T follicular helper cell (primary cell): ENCODE results near the gene PHYH.
"Not testable (repeated sequence)": the region's sequence is repeated elsewhere in the genome, so short reads cannot be mapped to it uniquely, and the experiment has no call there.

Experiments
- DNase-seq: peaks from one replicate; pipeline ENCODE4 v3.0.0-alpha.2; 2020; ENCODE audit warnings: low read depth

PHYH gene

DNA sequence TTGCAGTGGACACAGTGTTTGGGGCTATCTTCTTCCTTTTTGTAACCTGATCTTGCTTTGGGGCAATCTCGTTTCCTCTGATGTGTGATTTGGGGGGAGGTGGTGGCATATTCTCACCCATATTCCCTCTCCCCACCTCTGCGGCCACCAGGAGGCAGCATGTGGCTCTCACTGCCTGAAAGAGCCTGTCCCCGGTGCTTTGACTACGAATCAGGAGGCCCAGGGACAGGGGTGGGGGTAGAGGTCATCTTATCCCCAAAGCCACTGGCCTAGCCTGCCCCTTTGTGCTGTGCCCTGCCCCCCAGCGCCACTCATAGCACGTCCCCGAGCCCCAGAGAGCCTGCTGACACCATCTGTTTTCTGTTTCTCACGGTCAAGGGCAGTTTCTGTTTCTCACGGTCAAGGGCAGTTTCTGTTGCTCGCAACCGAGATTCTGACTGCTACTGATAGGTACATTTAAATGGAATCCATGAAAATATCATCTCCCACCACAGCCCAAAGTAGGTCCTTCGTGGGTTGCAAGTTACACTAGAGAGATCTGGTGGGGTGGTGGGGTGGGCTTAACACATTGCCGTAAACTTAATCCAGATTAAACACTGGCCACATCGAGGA, 28.2 kb downstream of the PHYH start:
- peak; percentile 43 for DNase-seq

GRCh38 chr10:13270877-13271551, 28.9 kb downstream of the PHYH start:
- DNase-seq = no peak

GRCh38 chr10:13268841-13269240, 31.0 kb downstream of the PHYH start:
- DNase-seq = no peak

- no peak for DNase-seq
Observed at GRCh38 chr10:13268310-13268709, 31.6 kb downstream of the PHYH start.

DNA sequence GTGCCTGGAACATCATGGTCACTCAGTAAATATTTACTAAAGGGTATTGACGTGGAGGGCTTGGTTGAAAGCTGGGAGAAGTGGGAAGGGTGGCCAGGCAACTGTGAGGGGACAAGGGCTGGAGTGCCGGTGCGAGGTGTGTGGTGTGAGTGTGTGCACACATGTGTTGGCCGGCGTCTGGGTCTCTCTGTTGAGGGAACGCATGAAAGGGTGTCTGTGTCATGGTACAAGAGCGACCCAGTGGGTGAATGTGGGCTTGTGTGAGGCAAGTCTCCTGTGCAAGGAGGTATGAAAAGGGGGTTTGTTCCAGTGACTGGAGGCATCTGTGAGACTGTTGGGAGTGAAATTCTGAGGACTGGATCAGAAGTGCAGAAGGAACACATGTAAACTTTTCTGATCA, 36.3 kb downstream of the PHYH start:
- DNase-seq = no peak

- DNase-seq = no peak
Observed at GRCh38 chr10:13262433-13262832, 37.4 kb downstream of the PHYH start.

- no peak for DNase-seq
Observed at GRCh38 chr10:13257621-13258140, 42.2 kb downstream of the PHYH start.

DNA sequence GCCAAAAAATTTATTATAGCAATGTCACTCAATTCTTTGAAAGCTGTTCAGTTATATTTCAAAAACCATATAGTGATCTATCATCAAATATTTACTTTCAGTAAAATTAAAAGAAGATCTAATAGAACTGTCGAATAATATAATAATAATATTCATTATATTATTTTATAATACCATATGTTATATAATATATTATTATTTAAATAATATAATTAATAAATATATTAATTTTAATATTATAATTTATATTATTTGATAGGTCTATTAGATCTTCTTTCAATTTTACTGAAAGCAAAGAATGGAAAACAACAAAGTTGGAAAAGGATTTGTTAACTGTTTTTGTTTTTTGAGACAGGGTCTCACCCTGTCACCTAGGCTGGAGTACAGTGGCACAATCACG, 43.2 kb downstream of the PHYH start:
- no peak for DNase-seq

- DNase-seq = no peak
Observed at GRCh38 chr10:13253726-13254125, 46.1 kb downstream of the PHYH start.

- no peak for DNase-seq
Observed at GRCh38 chr10:13247784-13248183, 52.1 kb downstream of the PHYH start.

DNA sequence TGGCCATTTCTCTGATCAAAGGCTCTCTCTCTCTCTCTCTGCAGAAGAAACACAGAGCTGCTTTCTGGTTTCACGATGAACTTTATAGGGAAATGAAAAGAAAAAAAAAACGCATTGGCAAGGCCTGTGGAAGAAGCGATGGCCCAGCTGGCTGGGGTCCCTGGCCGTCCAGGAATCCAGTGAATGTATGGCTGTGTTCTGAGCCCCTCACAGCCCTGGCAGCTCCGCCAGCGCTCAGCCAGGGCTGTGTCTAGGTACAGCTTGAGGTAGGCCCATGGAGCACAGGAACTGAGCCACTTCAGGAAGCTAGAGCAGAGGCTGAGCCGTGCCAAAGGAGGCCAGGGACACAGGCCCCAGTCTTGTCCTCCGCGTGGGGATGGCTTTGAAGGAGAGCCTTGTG, 52.6 kb downstream of the PHYH start:
- DNase-seq = no peak

DNA sequence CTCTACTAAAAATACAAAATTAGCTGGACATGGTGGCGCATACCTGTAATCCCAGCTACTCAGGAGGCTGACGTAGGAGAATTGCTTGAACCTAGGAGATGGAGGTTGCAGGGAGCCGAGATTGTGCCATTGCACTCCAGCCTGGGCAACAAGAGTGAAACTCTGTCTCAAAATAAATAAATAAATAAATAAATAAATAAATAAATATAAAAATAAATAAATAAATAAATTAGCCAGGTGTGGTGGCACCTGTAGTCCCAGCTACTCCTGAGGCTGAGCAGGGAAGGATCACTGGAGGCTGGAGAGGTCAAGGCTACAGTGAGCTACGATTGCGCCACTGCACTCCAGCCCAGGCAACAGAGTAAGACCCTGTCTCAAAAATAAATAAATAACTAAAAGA, 57.6 kb downstream of the PHYH start:
- not testable (repeated sequence) for DNase-seq

- no peak for DNase-seq
Observed at GRCh38 chr10:13241613-13242012, 58.3 kb downstream of the PHYH start.

- no peak for DNase-seq
Observed at GRCh38 chr10:13239923-13240322, 59.9 kb downstream of the PHYH start.

- no peak for DNase-seq
Observed at GRCh38 chr10:13238271-13239077, 61.4 kb downstream of the PHYH start.

GRCh38 chr10:13236638-13237037, 63.2 kb downstream of the PHYH start:
- no peak for DNase-seq

- not testable (repeated sequence) for DNase-seq
Observed at GRCh38 chr10:13234736-13235135, 65.1 kb downstream of the PHYH start.

DNA sequence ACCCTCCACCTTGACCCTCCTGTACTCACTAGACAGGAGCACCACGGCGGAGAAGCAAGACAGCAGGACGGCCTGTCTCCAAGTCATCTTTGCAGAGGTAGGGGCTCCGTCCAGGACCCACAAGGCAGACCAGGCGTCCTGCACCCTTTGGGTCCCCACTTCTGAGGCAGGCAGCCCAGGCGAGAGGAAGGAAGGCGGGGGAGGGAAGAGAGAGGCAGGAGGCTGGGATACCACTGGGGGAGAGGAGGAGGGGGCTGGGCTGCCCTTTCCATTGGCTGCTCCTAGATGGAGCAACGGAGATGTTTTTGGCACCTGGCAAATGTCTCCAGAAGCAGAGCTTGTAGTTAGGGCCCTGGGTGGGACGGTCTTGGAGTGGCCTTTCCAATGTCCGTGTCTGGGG, 65.7 kb downstream of the PHYH start, which contains the start of gene UCMA:
Gene UCMA, minus strand, starts transcription at position 203 of the 400 bp plus-strand sequence. Its CDS starts 116 bp downstream, at position 87.
- no peak for DNase-seq

- DNase-seq = no peak
Observed at GRCh38 chr10:13233358-13233757, 66.5 kb downstream of the PHYH start.

GRCh38 chr10:13231808-13232207, 68.1 kb downstream of the PHYH start:
- DNase-seq = no peak

DNA sequence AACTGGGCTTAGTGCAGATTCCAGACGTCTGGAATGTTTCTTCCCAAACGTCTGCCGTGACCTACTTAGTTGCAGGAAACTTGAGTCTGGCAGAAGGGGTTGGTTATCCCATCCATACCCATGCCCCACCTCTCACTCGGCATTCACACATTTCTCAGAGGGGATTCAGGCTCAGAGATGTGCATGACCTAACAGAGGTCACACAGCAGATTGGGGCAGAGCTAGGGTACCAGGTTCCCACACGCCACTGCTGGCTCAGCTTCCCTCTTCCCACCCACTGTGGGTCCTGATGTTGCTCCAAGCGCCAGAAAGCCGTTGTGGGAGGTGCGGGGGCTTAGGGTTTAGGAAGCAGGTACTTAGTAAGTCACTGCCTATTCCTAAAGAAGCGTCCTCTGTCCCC, 68.7 kb downstream of the PHYH start:
- no peak for DNase-seq
